Mesodermal cell (in vitro differentiated cells): ENCODE measurements around the gene BCO2.
"Not testable (repeated sequence)": the region's sequence is repeated elsewhere in the genome, so short reads cannot be mapped to it uniquely, and the experiment has no call there.

Experiments
- H3K27ac ChIP-seq: 2 replicates; pipeline ENCODE4 v1.7.0; 2013; ENCODE audit warnings: mild to moderate bottlenecking, low read depth, low read length, moderate library complexity; ENCODE audit not compliant: severe bottlenecking
- H3K36me3 ChIP-seq: 2 replicates; pipeline ENCODE4 v1.7.1; 2013; ENCODE audit warnings: mild to moderate bottlenecking, low read length, moderate library complexity; ENCODE audit not compliant: control insufficient read depth, insufficient read depth
- H3K4me1 ChIP-seq: one replicate; pipeline ENCODE4 v1.7.1; 2013; ENCODE audit warnings: mild to moderate bottlenecking, low read length; ENCODE audit not compliant: insufficient read depth, control insufficient read depth, poor library complexity, severe bottlenecking
- H3K4me3 ChIP-seq: 2 replicates; pipeline ENCODE4 v1.7.0; 2013; ENCODE audit warnings: low read length, control low read depth, mild to moderate bottlenecking; ENCODE audit not compliant: insufficient read depth, poor library complexity, severe bottlenecking; ENCODE audit errors: extremely low read depth
- H3K9me3 ChIP-seq: 2 replicates; pipeline ENCODE4 v1.7.1; 2013; ENCODE audit warnings: mild to moderate bottlenecking, low read length, moderate library complexity; ENCODE audit not compliant: control insufficient read depth
- WGBS, 2 experiments: methylation state at CpG; one replicate each; pipeline ENCODE4 v1.1.5; 2013; ENCODE audit warnings: missing lambda C conversion rate in 2 of 2; ENCODE audit not compliant: insufficient coverage in 2 of 2; 5-methylcytosine and 5-hydroxymethylcytosine counted together

The BCO2 gene

GRCh38 chr11:112156956-112157766 is 18.2 kb upstream of the BCO2 start:
- Histone ChIP-seq H3K9me3 (no peaks in the 10 kb centered on the region), H3K27ac (peak overlapping the region; percentile 55), H3K36me3 (no peaks in the 10 kb centered on the region), H3K4me3 (no peak overlapping the region), H3K4me1 (peaks cover 6% of the 10 kb centered on the region)
- 91 to 100% methylated on average over 1 of the region's 4 CpGs for WGBS, 2 experiments

GRCh38 chr11:112159098-112160065 is 15.9 kb upstream of the BCO2 start:
- Histone ChIP-seq H3K4me1 (peaks cover 6% of the 10 kb centered on the region), H3K9me3 (no peaks in the 10 kb centered on the region), H3K36me3 (no peaks in the 10 kb centered on the region), H3K4me3 (no peak overlapping the region), H3K27ac (no peak overlapping the region)
- WGBS, 2 experiments: 94 to 100% methylated on average over 2 to 4 of the region's 7 CpGs

DNA sequence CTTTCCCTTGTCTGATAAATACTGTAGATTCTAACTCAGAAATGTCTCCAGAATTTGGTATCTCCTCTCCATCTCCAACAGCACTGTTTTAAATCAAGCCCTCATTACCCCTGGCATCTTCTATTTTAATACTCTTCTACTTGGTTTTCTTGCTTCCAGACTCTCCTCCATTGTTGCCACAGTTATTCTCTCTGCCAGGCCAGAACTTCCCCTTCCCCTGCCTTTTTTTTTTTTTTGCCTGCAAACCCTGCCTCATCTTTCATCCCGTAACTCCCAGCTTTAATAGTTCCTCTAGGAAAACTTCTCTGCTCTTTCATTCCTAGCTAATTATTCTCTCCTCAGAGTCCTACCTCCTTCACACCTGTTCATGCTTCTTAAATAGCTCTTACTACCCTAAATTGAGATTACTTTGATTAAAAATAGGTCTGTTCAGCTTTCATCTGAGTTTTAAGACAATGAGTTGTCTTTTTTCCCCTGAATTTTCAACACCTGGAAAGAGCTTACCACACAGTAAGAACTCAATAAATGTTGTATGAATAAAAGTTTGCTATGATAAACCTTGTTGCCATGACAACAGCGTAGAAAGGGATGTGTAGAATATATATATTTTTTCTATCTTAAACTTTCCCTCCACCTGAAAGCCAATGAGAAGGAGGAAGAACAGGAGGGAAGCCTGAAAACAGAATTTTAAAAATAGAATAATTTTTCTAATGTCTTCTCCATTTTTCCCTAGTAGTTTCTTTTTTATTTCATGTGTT is 15.0 kb upstream of the BCO2 start:
- no peaks in the 10 kb centered on the region for H3K9me3 ChIP-seq
- peaks cover 9% of the 10 kb centered on the region for H3K4me1 ChIP-seq
- H3K27ac ChIP-seq: no peak overlapping the region
- WGBS, 2 experiments: 45 to 63% methylated on average over 1 of the region's 2 CpGs
- H3K4me3 ChIP-seq: no peak overlapping the region
- H3K36me3 ChIP-seq: no peaks in the 10 kb centered on the region

DNA sequence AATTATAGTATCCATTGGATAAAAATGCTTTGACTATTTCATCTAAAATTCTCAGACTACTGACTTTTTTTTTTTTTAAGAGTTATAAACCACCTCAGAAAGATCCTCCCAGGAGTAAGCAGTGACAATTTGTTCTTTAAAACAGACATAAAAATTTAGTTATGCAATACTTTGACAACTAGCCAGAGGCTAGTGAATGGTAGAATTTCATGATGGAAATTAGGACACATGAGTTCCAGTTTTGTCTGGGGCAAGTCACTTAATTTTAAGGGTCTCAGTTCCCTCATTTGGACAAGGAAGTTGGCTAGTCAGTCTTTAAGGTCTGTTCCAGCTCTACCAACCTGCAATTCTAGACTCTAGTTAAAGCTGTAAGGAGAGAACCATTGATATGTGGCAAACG is 14.3 kb upstream of the BCO2 start:
- no CpG with 5 or more reads among the region's 1 CpG for WGBS, 2 experiments
- Histone ChIP-seq H3K9me3 (no peaks in the 10 kb centered on the region), H3K36me3 (no peaks in the 10 kb centered on the region), H3K4me3 (no peak overlapping the region), H3K27ac (no peak overlapping the region), H3K4me1 (peaks cover 9% of the 10 kb centered on the region)

- H3K4me1 ChIP-seq, H3K4me3 ChIP-seq, H3K9me3 ChIP-seq, H3K36me3 ChIP-seq, H3K27ac ChIP-seq: not testable (repeated sequence)
- no CpG with 5 or more reads among the region's 1 CpG for WGBS, 2 experiments
Measured at GRCh38 chr11:112162200-112162599, 13.1 kb upstream of the BCO2 start.

DNA sequence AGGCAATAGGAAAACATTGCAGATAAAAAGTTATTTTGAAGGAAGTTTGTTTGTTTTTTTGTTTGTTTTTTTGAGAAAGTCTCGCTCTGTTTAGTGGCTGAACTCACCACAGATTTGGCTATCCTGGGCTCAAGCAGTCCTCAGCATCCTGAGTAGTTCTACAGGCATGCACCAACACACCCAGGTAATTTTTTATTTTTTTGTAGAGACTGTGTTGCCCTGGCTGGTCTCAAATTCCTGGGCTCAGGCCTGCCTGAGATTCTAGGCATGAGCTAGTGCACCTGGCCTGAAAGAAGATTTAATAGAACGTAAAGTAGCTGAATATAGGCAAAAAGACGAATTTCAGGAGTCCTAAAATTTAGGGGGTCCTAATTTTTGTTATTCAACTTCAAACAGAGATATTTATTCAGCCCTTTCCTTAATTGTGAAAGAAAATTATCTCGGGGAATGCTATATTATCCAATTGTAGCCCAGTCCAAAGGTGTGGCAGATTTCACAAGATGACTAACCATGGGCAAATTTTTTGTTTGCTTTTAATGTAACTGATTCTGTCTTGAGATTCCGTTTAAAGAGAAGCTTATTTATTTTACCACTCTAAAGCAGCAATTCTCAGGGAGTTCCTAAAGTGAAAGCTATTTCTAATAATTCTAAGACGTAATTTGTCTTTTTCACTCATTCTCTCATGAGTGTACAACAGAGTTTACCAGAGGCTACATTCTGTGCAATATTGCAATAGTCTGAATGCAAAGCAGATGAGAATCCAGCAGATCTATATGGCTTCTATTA is 12.4 kb upstream of the BCO2 start:
- H3K36me3 ChIP-seq: no peaks in the 10 kb centered on the region
- H3K27ac ChIP-seq: no peak overlapping the region
- 77 to 100% methylated on average over 1 to 2 of the region's 6 CpGs for WGBS, 2 experiments
- peaks cover 3% of the 10 kb centered on the region for H3K4me1 ChIP-seq
- no peak overlapping the region for H3K4me3 ChIP-seq
- no peaks in the 10 kb centered on the region for H3K9me3 ChIP-seq

DNA sequence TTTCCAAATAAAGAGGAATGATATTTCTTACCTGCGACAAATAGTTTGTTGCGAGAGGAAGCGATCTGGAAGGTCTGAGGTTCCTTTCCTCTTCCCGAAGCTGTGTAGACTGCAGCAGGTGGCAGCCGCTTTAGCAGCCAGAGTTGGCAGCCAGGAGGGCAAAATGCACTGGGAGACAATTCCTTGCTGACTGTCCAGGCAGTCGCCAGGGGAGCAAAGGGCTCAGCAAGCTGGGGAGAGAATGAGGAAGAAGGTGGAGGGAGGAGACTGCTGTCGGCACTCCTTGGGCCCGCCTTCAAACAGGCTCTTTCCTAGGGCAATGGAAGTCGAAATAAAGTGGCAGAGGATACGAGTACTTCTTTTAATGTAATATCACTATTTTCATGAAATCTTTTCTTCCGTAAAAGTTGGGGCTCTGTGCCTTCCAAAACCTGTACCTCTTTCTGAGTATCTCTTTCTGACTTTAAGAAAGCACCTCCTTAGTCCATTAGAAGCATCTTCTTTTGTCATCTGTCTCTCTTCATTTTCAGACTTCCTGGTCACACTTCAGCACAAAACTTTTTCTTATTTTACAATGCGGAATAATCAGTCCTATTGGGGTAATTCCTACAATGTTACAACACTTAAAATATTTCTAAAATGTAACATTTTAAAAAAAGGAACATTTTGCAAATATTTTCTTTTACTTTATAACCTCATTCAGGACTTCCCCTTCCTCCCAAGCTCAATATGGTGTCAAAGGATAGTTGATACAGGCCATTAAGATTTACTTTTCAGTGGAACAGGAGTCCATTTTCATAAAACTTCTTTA is 11.2 kb upstream of the BCO2 start, which contains the start of gene IL18:
Gene IL18, minus strand, starts transcription at position 220 of the 811 bp plus-strand sequence. CDS start 9,041 bp downstream, outside the sequence.
- WGBS, 2 experiments: 68 to 69% methylated on average over 6 to 10 of the region's 12 CpGs
- H3K4me3 ChIP-seq: no peak within 1 kb of the TSS

DNA sequence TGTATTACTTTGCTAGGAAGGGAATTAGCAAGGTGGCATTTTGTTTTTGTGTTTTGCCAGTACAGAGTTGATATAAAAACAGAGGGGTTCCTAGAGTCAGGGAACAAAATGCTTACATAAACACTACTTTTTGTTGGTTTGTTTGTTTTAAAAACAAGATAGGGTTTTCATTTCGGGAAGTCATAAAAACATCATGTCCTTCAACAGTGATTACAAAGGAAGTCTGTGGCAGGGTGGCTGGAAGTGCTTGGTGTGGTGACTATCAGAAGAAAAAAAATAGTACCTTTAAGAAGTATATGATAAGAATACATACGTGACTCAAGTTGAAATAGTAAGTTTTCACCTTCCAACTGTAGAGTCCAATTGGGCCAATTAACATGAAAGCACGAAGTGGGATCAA is 10.3 kb upstream of the BCO2 start:
- H3K4me3 ChIP-seq: no peak overlapping the region
- 100% methylated on average over 1 of the region's 3 CpGs; no CpG with 5 or more reads in 1 of the 2 experiments for WGBS, 2 experiments
- H3K27ac ChIP-seq: no peak overlapping the region
- H3K4me1 ChIP-seq: peaks cover 3% of the 10 kb centered on the region
- H3K36me3 ChIP-seq: no peaks in the 10 kb centered on the region
- H3K9me3 ChIP-seq: no peaks in the 10 kb centered on the region

More for the DNA sequence above, 11.2 kb upstream of the BCO2 start, which contains the start of gene IL18:
- H3K9me3 ChIP-seq: no peaks in the 10 kb centered on the region
- H3K36me3 ChIP-seq: no peaks in the 10 kb centered on the region
- H3K4me1 ChIP-seq: peaks cover 3% of the 10 kb centered on the region
- no peak within 1 kb of the TSS for H3K27ac ChIP-seq

DNA sequence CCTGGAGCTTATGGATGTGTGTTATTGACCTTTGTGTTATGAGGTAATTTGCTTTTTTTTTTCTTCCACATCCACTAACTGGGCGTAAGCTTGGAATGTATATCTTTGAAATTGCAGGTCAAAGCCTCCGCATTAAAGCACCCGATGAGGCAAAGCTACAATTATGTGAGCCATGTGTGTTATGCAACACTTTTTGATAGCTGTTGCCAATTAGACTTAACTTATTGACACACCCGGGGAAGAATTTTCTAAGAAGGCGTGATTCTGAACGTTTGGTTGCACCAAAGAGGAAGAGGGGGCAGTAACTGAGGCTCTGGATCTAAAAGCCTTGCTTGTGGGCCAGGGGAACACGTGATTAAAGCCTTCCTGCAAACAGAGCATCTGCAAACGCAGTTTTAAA is 8.8 kb upstream of the BCO2 start:
- Histone ChIP-seq H3K4me1 (peaks cover 3% of the 10 kb centered on the region), H3K36me3 (no peaks in the 10 kb centered on the region), H3K27ac (no peak overlapping the region), H3K9me3 (no peaks in the 10 kb centered on the region), H3K4me3 (no peak overlapping the region)
- 90 to 93% methylated on average over 5 to 6 of the region's 8 CpGs for WGBS, 2 experiments
